LNCaP clone FGC (cell line): Measurements from ENCODE around the gene SLC17A3.

Experiments
- DNase-seq: peaks from one replicate; pipeline ENCODE4 v3.0.0-alpha.2; 2011; ENCODE audit warnings: low read depth
- H3K4me3 ChIP-seq: 2 replicates; pipeline ENCODE4 v1.5.1; 2011; ENCODE audit warnings: mild to moderate bottlenecking, low read depth, low read length, control low read depth
- TF ChIP-seq, protein P1 (sequence below): IDR thresholded peaks from 2 replicates; pipeline ENCODE4 v1.5.1; 2012; ENCODE audit warnings: mild to moderate bottlenecking; ENCODE audit not compliant: control insufficient read depth, insufficient read depth; ENCODE audit errors: extremely low read depth

SLC17A3 gene

DNA sequence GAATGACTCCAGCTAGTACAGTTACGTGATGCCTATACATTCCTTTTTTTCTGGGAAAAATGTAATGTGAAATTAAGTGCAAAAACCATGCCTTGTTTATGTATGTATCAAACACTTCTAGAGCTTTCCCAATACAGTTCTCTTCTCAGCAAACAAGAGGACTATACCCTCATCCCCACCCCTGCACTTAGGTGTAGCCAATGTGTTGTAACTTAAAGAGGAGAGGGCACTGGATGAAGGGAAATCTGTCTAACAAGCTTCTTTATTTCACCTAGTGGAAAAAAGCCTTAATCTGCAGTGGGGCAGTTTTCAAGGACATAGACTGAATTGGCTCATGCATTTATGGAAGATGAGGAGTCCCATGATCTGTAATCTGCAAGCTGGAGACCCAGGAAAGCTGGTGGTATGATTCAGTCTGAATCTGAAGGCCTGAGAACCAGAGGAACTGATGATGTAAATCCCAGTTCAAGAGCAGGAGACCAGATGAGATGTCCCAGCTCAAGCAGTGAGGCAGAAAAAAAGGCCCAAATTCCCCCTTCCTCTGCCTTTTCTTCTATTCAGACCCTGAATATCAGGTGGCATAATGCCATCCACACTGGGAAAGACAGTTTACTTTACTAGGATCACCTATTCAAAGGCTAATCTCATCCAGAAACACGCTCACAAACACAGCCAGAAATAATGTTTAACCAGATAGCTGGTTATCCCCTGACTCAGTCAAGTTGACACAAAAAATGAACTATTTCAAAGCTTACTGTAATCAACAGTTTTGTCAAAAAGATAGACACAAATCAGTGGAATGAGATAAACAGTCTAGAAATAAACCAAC is 25.8 kb upstream of the SLC17A3 start:
- no peak for DNase-seq
- TF ChIP-seq, protein P1, sequence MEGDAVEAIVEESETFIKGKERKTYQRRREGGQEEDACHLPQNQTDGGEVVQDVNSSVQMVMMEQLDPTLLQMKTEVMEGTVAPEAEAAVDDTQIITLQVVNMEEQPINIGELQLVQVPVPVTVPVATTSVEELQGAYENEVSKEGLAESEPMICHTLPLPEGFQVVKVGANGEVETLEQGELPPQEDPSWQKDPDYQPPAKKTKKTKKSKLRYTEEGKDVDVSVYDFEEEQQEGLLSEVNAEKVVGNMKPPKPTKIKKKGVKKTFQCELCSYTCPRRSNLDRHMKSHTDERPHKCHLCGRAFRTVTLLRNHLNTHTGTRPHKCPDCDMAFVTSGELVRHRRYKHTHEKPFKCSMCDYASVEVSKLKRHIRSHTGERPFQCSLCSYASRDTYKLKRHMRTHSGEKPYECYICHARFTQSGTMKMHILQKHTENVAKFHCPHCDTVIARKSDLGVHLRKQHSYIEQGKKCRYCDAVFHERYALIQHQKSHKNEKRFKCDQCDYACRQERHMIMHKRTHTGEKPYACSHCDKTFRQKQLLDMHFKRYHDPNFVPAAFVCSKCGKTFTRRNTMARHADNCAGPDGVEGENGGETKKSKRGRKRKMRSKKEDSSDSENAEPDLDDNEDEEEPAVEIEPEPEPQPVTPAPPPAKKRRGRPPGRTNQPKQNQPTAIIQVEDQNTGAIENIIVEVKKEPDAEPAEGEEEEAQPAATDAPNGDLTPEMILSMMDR, result no peak
- H3K4me3 ChIP-seq, result no peak overlapping the region

DNA sequence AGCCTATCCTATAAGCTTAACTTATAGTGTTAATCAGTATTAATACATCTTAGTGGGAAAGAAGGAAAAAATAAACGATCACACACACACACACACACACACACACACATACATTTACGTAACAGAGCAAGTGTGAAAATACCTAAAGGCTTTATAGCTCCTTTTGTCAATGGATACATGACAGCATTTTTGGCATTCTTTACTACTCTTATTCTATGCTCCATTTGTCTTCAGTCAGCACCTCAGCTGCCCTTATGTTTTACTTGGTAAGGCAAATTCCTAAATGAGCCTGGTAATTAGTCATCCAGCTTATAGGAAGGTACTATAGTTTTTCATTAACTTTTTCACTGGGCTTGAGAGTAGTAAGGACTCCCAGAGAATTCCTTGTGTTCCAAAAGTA is 25.1 kb upstream of the SLC17A3 start:
- TF ChIP-seq, protein P1, result no peak
- DNase-seq, result no peak
- no peak overlapping the region for H3K4me3 ChIP-seq

DNA sequence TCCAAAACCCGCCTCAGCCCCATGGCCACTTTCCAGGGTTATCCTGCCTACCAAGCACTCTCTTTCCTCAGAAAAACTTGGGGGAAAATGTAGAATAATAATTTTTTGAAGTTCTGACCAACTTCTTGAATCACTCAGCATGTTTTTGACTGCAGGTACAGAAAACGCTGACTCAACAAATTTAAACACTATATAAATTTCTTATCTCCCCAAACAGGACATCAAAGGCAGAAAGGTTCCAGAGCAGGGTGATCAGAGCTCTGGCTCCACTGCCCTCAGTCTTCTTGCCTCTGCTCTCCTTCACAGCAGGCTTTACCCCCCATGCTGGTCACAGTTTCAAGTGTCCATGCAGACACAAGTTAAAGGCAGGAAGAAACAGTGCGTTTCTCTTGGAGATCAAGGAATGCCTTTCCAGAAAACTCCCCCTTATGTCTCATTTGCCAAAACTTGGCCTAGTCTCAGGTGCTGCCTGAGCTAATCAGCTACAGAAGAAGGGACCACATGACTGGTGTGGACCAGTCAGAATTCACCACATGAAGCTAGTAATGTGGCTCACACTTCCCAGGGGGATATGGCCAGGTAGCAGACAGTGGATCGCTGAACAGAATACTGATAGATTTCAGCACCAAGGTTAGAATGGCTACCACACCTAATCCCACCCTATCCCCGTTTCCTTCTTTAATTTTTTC is 24.4 kb upstream of the SLC17A3 start:
- no peak for DNase-seq
- H3K4me3 ChIP-seq, result no peak overlapping the region
- TF ChIP-seq, protein P1, result no peak

DNA sequence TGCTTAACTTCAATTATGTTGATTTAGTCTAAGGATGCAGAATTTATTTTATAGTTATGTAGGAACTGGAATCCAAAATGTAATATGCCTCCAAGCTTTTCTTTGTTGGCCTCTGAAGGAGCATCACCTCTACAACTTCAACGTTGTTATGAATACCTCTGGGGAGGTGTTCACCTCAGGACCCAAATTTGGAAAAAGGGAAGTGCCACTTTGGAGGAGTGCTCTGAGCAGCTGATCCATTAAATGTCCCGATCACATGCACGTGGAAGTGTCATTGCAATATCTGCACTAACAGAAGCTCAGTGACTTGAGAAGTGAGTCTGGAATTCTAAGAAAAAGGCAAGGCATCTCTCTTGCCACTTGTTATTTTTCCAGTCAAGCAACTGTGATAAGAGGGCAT is 22.2 kb upstream of the SLC17A3 start:
- no peak overlapping the region for H3K4me3 ChIP-seq
- DNase-seq, result no peak
- TF ChIP-seq, protein P1, result no peak

DNA sequence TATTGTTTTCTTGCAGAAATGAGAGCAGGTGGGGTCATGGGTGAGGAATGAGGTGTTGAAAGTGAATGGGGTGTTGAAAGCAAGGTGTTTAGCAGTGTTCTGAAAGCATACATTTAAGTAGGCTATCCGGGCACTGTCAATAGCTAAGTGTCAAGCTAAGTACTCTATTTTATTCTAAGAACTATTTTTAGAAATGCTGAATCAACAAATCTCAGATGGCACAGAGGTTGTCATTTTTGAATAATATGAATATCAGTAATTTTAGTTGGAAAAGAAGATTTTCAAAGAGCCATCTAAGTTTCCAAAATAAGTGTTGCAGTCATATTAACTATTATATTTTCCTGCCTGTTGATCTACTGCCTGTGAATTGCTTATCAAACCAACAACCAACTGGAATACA is 21.7 kb upstream of the SLC17A3 start:
- TF ChIP-seq, protein P1, result no peak
- DNase-seq, result no peak
- H3K4me3 ChIP-seq, result no peak overlapping the region

DNA sequence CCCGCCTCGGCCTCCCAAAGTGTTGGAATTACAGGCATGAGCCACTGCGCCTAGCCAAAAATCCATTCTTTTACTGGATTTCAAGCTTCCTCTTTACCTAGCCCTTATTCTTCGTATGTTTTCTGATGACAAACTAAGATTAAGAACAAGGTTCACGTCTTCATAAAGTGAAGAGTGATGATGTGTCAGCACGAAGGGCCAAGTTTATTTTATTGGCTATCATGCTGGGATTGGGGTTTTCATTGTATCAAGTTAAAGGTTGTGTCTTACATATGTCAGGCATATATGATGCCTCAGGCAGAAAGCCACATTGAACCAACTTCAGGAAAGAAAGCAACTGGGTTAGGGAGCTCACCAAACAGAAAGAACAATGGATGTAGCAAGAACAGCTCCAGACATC is 19.7 kb upstream of the SLC17A3 start:
- TF ChIP-seq, protein P1, result no peak
- H3K4me3 ChIP-seq, result no peak overlapping the region
- no peak for DNase-seq

DNA sequence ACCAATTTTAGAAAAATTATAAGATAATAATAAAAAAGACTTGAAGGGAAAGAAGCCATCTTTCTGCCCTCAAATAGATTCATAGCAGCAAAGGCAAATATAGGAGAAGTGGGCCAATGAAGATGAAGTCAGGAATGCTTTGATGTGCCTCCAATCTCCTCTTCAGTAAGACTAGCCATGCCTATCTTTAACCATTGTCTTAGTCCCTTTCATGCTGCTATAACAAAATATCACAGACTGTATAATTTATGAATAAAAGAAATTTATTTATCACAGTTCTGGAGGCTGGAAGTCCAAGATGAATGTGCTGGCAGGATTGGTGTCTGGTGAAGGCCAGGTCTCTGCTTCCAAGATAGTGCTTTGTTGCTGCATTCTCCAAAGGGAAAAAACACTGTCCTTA is 18.8 kb upstream of the SLC17A3 start:
- H3K4me3 ChIP-seq, result no peak overlapping the region
- DNase-seq, result no peak
- TF ChIP-seq, protein P1, result no peak
